Heart left ventricle (tissue), 16 donors: ENCODE measurements around the gene CDH23. TPM values are rescaled to one million over a fixed set of nuclear protein-coding genes. Genes with fewer than 3 reads are reported as not detected.
A peak's percentile ranks its signal among the peaks of the same experiment; 100 is the strongest.

ENCODE experiments used
- ATAC-seq, 4 donors: fragments of 200-7000 bp; cut with Tn5 transposase; one replicate each; pipeline ENCODE4 v1.9.1; 2020 to 2022; ENCODE audit warnings: moderate library complexity in 4 of 4, mild to moderate bottlenecking in 3 of 4, moderate number of reproducible peaks in 1 of 4
- DNase-seq, 5 donors: peaks; one replicate each; pipeline ENCODE4 v3.0.0-alpha.2; 2020
- H3K27ac ChIP-seq, 12 donors: fragments of 200-600 bp; sonication (generic) in 4 of 12; one replicate each; pipeline versions ENCODE4 v1.5.0 to v1.8.0; 2016 to 2022; ENCODE audit warnings: mild to moderate bottlenecking in 2 of 12
- H3K27me3 ChIP-seq, 9 donors: fragments of 200-600 bp; sonication (generic) in 2 of 9; one replicate each; pipeline versions ENCODE4 v1.5.1 to v1.8.0; 2016 to 2022; ENCODE audit warnings: mild to moderate bottlenecking in 3 of 9
- H3K36me3 ChIP-seq, 9 donors: fragments of 200-600 bp; sonication (generic) in 2 of 9; one replicate each; pipeline versions ENCODE4 v1.5.0 to v1.8.0; 2018 to 2022; ENCODE audit warnings: mild to moderate bottlenecking in 2 of 9
- H3K4me1 ChIP-seq, 12 donors: fragments of 200-600 bp; sonication (generic) in 4 of 12; one replicate each; pipeline versions ENCODE4 v1.5.0 to v1.8.0; 2016 to 2022; ENCODE audit warnings: mild to moderate bottlenecking in 3 of 12
- H3K4me3 ChIP-seq, 12 donors: fragments of 200-600 bp; sonication (generic) in 4 of 12; one replicate each; pipeline versions ENCODE4 v1.5.0 to v1.8.0; 2017 to 2022; ENCODE audit warnings: mild to moderate bottlenecking in 9 of 12, moderate library complexity in 4 of 12
- H3K9me3 ChIP-seq, 12 donors: fragments of 200-600 bp; sonication (generic) in 4 of 12; one replicate each; pipeline versions ENCODE4 v1.5.0 to v1.8.0; 2016 to 2022; ENCODE audit warnings: mild to moderate bottlenecking in 1 of 12
- CTCF ChIP-seq, 12 donors: fragments of 200-600 bp; sonication (generic) in 4 of 12; IDR thresholded peaks; one replicate each; pipeline versions ENCODE4 v1.5.0 to v1.8.0; 2018 to 2022; ENCODE audit warnings: antibody characterized with exemption in 12 of 12, mild to moderate bottlenecking in 5 of 12
- POLR2A ChIP-seq, 2 donors: fragments of 450-650 bp; IDR thresholded peaks; one replicate each; pipeline ENCODE4 v1.6.1; 2017; ENCODE audit warnings: antibody characterized with exemption in 2 of 2, mild to moderate bottlenecking in 2 of 2, moderate library complexity in 2 of 2
- WGBS, 4 donors: extraction: QIAGEN DNeasy Blood & Tissue Kit in 2 of 4; methylation state at CpG; one replicate each; pipeline versions ENCODE4 v1.1.5 to v1.1.7; 2013 to 2018; 5-methylcytosine and 5-hydroxymethylcytosine counted together
- intact Hi-C, 10 donors: fragments of 100-400 bp; cut with DNase I; formaldehyde crosslinking; loops; one replicate each; pipeline versions ENCODE4 v1.11.1 to v1.14.2; 2022
- polyA plus RNA-seq, 2 donors: library from polyadenylated mRNA; stranded (reverse); fragments of 200-250 nt; gene quantifications; one replicate each; pipeline ENCODE4 v1.2.3, GENCODE V29; 2013
- total RNA-seq, 9 donors: library from RNA; depleted of rRNA in 2 of 9; stranded (reverse); fragments of >200 nt in 2 of 9; fragmentation: NEBNext Ultra II Directional in 3 of 9; extraction: Animal tissue kit (Norgen Biotek cat#: 25700) in 3 of 9; gene quantifications; one replicate each; pipeline versions ENCODE4 v1.1.0 to v1.2.4, GENCODE V29; 2016 to 2023
- donor health status: ischemic (EF 13 %, LVEDD 7.1; RV severe dilation, severe dysfunction).
- donor health status: healthy with polysubstance abuse.
- donor health status: DM: no; HTN: yes; CAD: no.
- donor health status: DM: no; HTN: no; CAD: no.
- donor health status: ischemic (EF 25% LVEDD 6.9; RV normal size, moderate dysfunction).
- donor health status: ischemic (EF 25% LVEDD 5.7; RV mildly dilated, moderate dysfunction).
- donor health status: healthy.
- donor health status: DM: yes; HTN: yes; CAD: no.
- donor health status: ischemic (EF 35%, LVEDD 5.7; RV mildly dilated, moderate dysfunction).
- donor health status: nonischemic (EF 11% LVEDD 7.7; RV severe dilation, severe dysfunction).
- donor health status: DM: yes; HTN: yes; CAD: no.
- donor health status: PGD.
- donor health status: ischemic (EF 29% LVEDD 5.4; RV normal size, mild dysfunction).
- donor health status: nonischemic (EF 23%, LVEDD 6.1; RV moderate dilation, normal function).

Gene CDH23
- total and polyA plus RNA-seq, 11 donors: 1.2 to 8.6 (median 3.9) TPM

GRCh38 chr10:71727105-71727737, 330.5 kb downstream of the CDH23 start:
- peak overlapping the region; percentile 18 to 95 (median 76) for H3K27ac ChIP-seq
- peaks cover 0 to 64% (median 35%) of the 10 kb centered on the region in 12 donors for H3K4me1 ChIP-seq
- H3K27me3 ChIP-seq: no peaks in the 10 kb centered on the region
- WGBS, 4 donors: 63 to 78% (median 64%) methylated on average over 12 of the region's 12 CpGs
- peak in 3 of 4 donors; percentile 1 to 28 (median 3) for ATAC-seq
- no peaks in the 10 kb centered on the region for H3K36me3 ChIP-seq
- intact Hi-C loops: loop anchor here in 4 of 10 donors (5.0 to 10.0 kb wide), 2 partner anchors 45 to 412 kb away; partner anchors contain the start of genes VSIR (in 3 of the 4) and SLC29A3 (in 1 of the 4)
- TF ChIP-seq POLR2A (IDR thresholded peaks at IDR 0.05) (no peak), CTCF (IDR thresholded peaks at IDR 0.05) (no peak)
- DNase-seq: no peak
- no peak overlapping the region for H3K4me3 ChIP-seq
- H3K9me3 ChIP-seq: no peaks in the 10 kb centered on the region

- H3K36me3 ChIP-seq: no peaks in the 10 kb centered on the region
- 14 to 19% (median 16%) methylated on average over 8 of the region's 8 CpGs for WGBS, 4 donors
- peak overlapping the region; percentile 18 to 95 (median 76) for H3K27ac ChIP-seq
- no peaks in the 10 kb centered on the region for H3K27me3 ChIP-seq
- peaks cover 0 to 65% (median 35%) of the 10 kb centered on the region in 12 donors for H3K4me1 ChIP-seq
- intact Hi-C loops: loop anchor here in 5 of 10 donors (2.0 to 10.0 kb wide), 3 partner anchors 44 to 413 kb away; partner anchors contain the start of genes VSIR (in 4 of the 5) and SLC29A3 (in 1 of the 5)
- TF ChIP-seq POLR2A (IDR thresholded peaks at IDR 0.05): no peak
- no peak for TF ChIP-seq CTCF (IDR thresholded peaks at IDR 0.05)
- DNase-seq: peak in 4 of 5 donors; percentile 69 to 86 (median 72)
- ATAC-seq: peak; percentile 60 to 80 (median 69)
- H3K4me3 ChIP-seq: peak overlapping the region in 1 of 12 donors; percentile 0
- no peaks in the 10 kb centered on the region for H3K9me3 ChIP-seq
Measured at GRCh38 chr10:71727738-71728737, 331.3 kb downstream of the CDH23 start.

GRCh38 chr10:71729161-71729636, 332.5 kb downstream of the CDH23 start:
- H3K4me3 ChIP-seq: no peak overlapping the region
- intact Hi-C loops: loop anchor here in 5 of 10 donors (2.0 to 10.0 kb wide), 3 partner anchors 43 to 414 kb away; partner anchors contain the start of genes VSIR (in 4 of the 5) and SLC29A3 (in 1 of the 5)
- TF ChIP-seq CTCF (IDR thresholded peaks at IDR 0.05): no peak
- TF ChIP-seq POLR2A (IDR thresholded peaks at IDR 0.05): no peak
- ATAC-seq (peak; percentile 21 to 56 (median 50)), DNase-seq (peak; percentile 66 to 87 (median 75))
- H3K36me3 ChIP-seq: no peaks in the 10 kb centered on the region
- WGBS, 4 donors: 47 to 60% (median 52%) methylated on average over 9 to 10 of the region's 10 CpGs
- H3K27ac ChIP-seq: peak overlapping the region in 11 of 12 donors; percentile 47 to 95 (median 77)
- H3K27me3 ChIP-seq: no peaks in the 10 kb centered on the region
- peaks cover 0 to 74% (median 35%) of the 10 kb centered on the region in 12 donors for H3K4me1 ChIP-seq
- no peaks in the 10 kb centered on the region for H3K9me3 ChIP-seq
